Measurements from ENCODE around the gene GMEB2. TPM values are rescaled to one million over a fixed set of nuclear protein-coding genes. Genes with fewer than 3 reads are reported as not detected.

Gene GMEB2
- total RNA-seq, 1 donor from 2014 or later, result 13.2 TPM

GRCh38 chr20:63598479-63599395 lies 28.2 kb downstream of the GMEB2 start:
- no peak overlapping the region for H3K4me3 ChIP-seq (ENCODE audit: low read depth, low read length)
- no peaks in the 10 kb centered on the region for H3K27me3 ChIP-seq (ENCODE audit: control insufficient read depth, insufficient read depth, low read length)
- DNase-seq (ENCODE audit: low read depth) (no peak), FAIRE-seq (peak; percentile 47)
- TF ChIP-seq, protein P1, sequence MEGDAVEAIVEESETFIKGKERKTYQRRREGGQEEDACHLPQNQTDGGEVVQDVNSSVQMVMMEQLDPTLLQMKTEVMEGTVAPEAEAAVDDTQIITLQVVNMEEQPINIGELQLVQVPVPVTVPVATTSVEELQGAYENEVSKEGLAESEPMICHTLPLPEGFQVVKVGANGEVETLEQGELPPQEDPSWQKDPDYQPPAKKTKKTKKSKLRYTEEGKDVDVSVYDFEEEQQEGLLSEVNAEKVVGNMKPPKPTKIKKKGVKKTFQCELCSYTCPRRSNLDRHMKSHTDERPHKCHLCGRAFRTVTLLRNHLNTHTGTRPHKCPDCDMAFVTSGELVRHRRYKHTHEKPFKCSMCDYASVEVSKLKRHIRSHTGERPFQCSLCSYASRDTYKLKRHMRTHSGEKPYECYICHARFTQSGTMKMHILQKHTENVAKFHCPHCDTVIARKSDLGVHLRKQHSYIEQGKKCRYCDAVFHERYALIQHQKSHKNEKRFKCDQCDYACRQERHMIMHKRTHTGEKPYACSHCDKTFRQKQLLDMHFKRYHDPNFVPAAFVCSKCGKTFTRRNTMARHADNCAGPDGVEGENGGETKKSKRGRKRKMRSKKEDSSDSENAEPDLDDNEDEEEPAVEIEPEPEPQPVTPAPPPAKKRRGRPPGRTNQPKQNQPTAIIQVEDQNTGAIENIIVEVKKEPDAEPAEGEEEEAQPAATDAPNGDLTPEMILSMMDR (IDR thresholded peaks at IDR 0.05; ENCODE audit: insufficient read depth, low read length, severe bottlenecking), result no peak
- H3K36me3 ChIP-seq (ENCODE audit: control insufficient read depth, insufficient read depth, low read length), result peaks cover 21% of the 10 kb centered on the region

GRCh38 chr20:63597651-63598478 lies 29.0 kb downstream of the GMEB2 start:
- TF ChIP-seq, protein P1 (IDR thresholded peaks at IDR 0.05; ENCODE audit: insufficient read depth, low read length, severe bottlenecking), result no peak
- DNase-seq (ENCODE audit: low read depth) (no peak), FAIRE-seq (no peak)
- Histone ChIP-seq H3K4me3 (ENCODE audit: low read depth, low read length) (no peak overlapping the region), H3K27me3 (ENCODE audit: control insufficient read depth, insufficient read depth, low read length) (no peaks in the 10 kb centered on the region), H3K36me3 (ENCODE audit: control insufficient read depth, insufficient read depth, low read length) (peaks cover 21% of the 10 kb centered on the region)

DNA sequence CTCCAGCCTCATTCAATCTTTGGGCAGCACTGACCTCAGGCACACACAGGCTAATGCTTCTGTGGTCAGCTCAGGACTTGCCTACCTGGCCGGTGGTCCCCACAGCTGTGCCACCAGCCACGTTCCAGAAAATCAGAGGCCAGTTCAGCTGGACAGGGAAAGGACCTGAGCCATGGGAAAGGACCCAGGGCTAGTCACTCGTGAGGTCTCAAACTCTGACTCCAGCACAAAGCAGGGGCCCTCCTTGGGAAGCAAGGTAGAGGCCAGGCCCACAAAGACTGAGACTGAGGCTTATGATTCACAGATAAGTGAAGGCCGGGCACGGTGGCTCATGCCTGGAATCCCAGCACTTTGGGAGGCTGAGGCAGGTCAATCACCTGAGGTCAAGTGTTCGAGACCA lies 30.5 kb downstream of the GMEB2 start:
- H3K27me3 ChIP-seq (ENCODE audit: control insufficient read depth, insufficient read depth, low read length), result no peaks in the 10 kb centered on the region
- FAIRE-seq (no peak), DNase-seq (ENCODE audit: low read depth) (no peak)
- H3K4me3 ChIP-seq (ENCODE audit: low read depth, low read length), result no peak overlapping the region
- peaks cover 24% of the 10 kb centered on the region for H3K36me3 ChIP-seq (ENCODE audit: control insufficient read depth, insufficient read depth, low read length)
- TF ChIP-seq, protein P1 (IDR thresholded peaks at IDR 0.05; ENCODE audit: insufficient read depth, low read length, severe bottlenecking), result no peak

DNA sequence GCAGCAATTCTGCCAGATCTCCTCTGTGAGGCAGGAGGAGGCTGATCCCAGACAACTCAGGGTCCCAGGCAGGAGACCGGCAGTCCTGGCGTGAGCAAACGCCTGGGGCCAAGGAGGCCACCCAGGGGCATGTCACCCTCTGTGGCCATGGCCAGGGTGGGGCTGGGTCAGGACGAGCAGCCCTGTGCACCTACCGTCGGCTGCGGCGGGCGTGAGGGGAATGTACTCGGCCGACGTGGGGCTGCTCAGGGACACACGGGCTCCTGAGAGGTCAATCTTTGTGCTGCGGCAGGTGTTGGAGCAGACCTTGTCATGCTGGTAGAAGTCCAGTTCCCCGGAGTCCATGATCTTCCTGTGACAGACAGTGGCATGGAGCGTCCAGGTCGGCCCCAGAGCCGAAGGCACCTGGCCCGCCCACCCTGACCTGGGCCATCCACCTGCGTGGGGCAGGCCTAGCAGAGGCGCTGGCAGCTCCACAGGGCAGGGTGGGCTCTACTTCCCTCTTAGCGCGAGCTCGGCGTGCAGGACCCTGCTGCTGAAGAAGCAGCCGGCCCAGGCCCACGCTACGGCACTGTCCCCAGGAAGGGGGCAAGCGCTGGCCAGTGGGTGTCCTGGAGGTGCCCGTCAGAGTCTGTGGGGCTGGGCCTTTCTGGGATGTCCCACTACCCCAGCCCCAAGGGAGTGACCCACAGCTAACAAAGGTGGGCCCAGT lies 31.3 kb downstream of the GMEB2 start:
- peaks cover 25% of the 10 kb centered on the region for H3K36me3 ChIP-seq (ENCODE audit: control insufficient read depth, insufficient read depth, low read length)
- FAIRE-seq, result no peak
- TF ChIP-seq, protein P1 (IDR thresholded peaks at IDR 0.05; ENCODE audit: insufficient read depth, low read length, severe bottlenecking), result no peak

DNA sequence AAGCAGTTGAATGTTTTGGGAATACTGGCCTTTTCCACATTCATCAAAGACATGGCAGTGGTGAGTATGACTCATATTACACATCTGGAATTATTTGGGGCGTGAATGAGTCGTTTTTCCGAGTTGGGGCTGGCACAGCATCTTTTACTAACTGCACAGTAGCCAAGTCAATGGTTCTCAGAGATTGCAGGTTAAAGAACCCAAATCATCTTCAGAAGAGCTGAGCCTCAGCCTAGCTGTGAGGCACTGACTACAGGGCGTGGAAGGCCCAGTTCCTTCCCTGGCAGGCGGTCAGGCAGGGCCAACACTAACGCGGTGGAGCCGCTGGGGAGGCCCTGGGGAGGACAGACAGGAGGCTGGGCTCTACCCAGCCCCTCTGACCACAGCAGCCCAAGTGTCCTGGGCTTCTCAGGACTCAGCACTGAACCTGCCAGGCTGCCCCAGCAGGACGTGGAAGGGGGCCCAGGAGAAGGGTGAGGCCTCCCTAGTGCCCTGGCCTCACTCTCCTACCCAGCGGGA lies 32.8 kb downstream of the GMEB2 start:
- Histone ChIP-seq H3K4me3 (ENCODE audit: low read depth, low read length) (no peak overlapping the region), H3K36me3 (ENCODE audit: control insufficient read depth, insufficient read depth, low read length) (peaks cover 29% of the 10 kb centered on the region), H3K27me3 (ENCODE audit: control insufficient read depth, insufficient read depth, low read length) (no peaks in the 10 kb centered on the region)
- DNase-seq (ENCODE audit: low read depth) (peak; percentile 49), FAIRE-seq (no peak)
- TF ChIP-seq, protein P1 (IDR thresholded peaks at IDR 0.05; ENCODE audit: insufficient read depth, low read length, severe bottlenecking), result no peak

More for the DNA sequence above, 31.3 kb downstream of the GMEB2 start:
- Histone ChIP-seq H3K4me3 (ENCODE audit: low read depth, low read length) (no peak overlapping the region), H3K27me3 (ENCODE audit: control insufficient read depth, insufficient read depth, low read length) (no peaks in the 10 kb centered on the region)
- DNase-seq (ENCODE audit: low read depth), result no peak

Measured in bronchial epithelial cell (primary cell).